Measurements from ENCODE around the gene SYT12.
"Not testable (repeated sequence)": the region's sequence is repeated elsewhere in the genome, so short reads cannot be mapped to it uniquely, and the experiment has no call there.

The SYT12 gene

GRCh38 chr11:66996609-66997273 is 26.2 kb upstream of the SYT12 start:
- DNase-seq, result no peak

GRCh38 chr11:66999555-66999954 is 23.4 kb upstream of the SYT12 start:
- no peak for DNase-seq

GRCh38 chr11:67001332-67001731 is 21.6 kb upstream of the SYT12 start:
- no peak for DNase-seq

- no peak for DNase-seq
These were observed 20.5 kb upstream of the SYT12 start for GRCh38 chr11:67002297-67002913.

- DNase-seq, result no peak
These were observed 20.0 kb upstream of the SYT12 start for GRCh38 chr11:67002921-67003411.

- not testable (repeated sequence) for DNase-seq
These were observed 17.7 kb upstream of the SYT12 start for GRCh38 chr11:67005200-67005599.

- DNase-seq, result peak in 1 of 2 experiments; percentile 28
These were observed 16.7 kb upstream of the SYT12 start for GRCh38 chr11:67006029-67006884.

- no peak for DNase-seq
These were observed 15.8 kb upstream of the SYT12 start for GRCh38 chr11:67007126-67007525.

- DNase-seq, result no peak
These were observed 12.5 kb upstream of the SYT12 start for GRCh38 chr11:67010296-67010905.

- DNase-seq, result no peak
These were observed 9.4 kb upstream of the SYT12 start for GRCh38 chr11:67013511-67014045.

GRCh38 chr11:67014343-67014742 is 8.6 kb upstream of the SYT12 start:
- DNase-seq, result no peak

- DNase-seq, result no peak
These were observed 7.9 kb upstream of the SYT12 start for GRCh38 chr11:67015048-67015447.

GRCh38 chr11:67016550-67016949 is 6.4 kb upstream of the SYT12 start:
- no peak for DNase-seq

- no peak for DNase-seq
These were observed 2.0 kb upstream of the SYT12 start for GRCh38 chr11:67020949-67021348.

GRCh38 chr11:67022341-67022933 is 497 bp upstream of the SYT12 start:
- DNase-seq, result no peak

GRCh38 chr11:67023957-67024353 is 1.0 kb downstream of the SYT12 start:
- DNase-seq, result no peak

GRCh38 chr11:67024410-67024809 is 1.5 kb downstream of the SYT12 start:
- no peak for DNase-seq

GRCh38 chr11:67024966-67025365 is 2.0 kb downstream of the SYT12 start:
- DNase-seq, result no peak

GRCh38 chr11:67025750-67026149 is 2.8 kb downstream of the SYT12 start:
- no peak for DNase-seq

GRCh38 chr11:67026941-67027340 is 4.0 kb downstream of the SYT12 start:
- DNase-seq, result no peak

GRCh38 chr11:67027483-67027930 is 4.6 kb downstream of the SYT12 start:
- no peak for DNase-seq

GRCh38 chr11:67027943-67028542 is 5.1 kb downstream of the SYT12 start:
- no peak for DNase-seq

Measured in SW 1271 (cell line).